GM12878 (cell line): ENCODE results near the gene CEP68. TPM values are rescaled to one million over a fixed set of nuclear protein-coding genes. Genes with fewer than 3 reads are reported as not detected.

Experiments
- ATAC-seq: fragments of 200-7000 bp; cut with Tn5 transposase; 3 replicates; pipeline ENCODE4 v1.9.1; 2020; ENCODE audit warnings: mild to moderate bottlenecking, moderate library complexity
- BruUV-seq: library from RNA; stranded (reverse); fragments of 400-500 nt; replicated peaks from 2 replicates; lab custom pipeline; 2021; lab: Mats Ljungman, UMichigan
- CTCF ChIA-PET: fragments of 300-600 bp; sonication (Branson Sonifier 250); formaldehyde crosslinking; extraction: SDS; loops from one replicate; lab custom pipeline; 2021; ENCODE audit warnings: inconsistent platforms; lab: Yijun Ruan, JAX
- POLR2A ChIA-PET: fragments of 350-600 bp; formaldehyde crosslinking; extraction: SDS; loops from one replicate; lab custom pipeline; 2021; ENCODE audit warnings: inconsistent platforms; lab: Charles Lee
- RAD21 ChIA-PET: fragments of 300-600 bp; sonication (Branson Sonifier 250); formaldehyde crosslinking; loops from one replicate; lab custom pipeline; 2023; ENCODE audit warnings: antibody characterized with exemption; ENCODE audit not compliant: unreplicated experiment; lab: Charles Lee
- SMC1A ChIA-PET: fragments of 300-600 bp; sonication (Branson Sonifier 250); formaldehyde crosslinking; loops from one replicate; lab custom pipeline; 2023; ENCODE audit not compliant: unreplicated experiment, uncharacterized antibody; lab: Charles Lee
- DNase-seq: peaks from one replicate; pipeline ENCODE4 v3.0.0-alpha.2; 2011; ENCODE audit warnings: low read depth, low spot score
- FAIRE-seq: peaks from 3 replicates; lab custom pipeline; 2011; peaks lifted over from hg19 to GRCh38; lab: Jason Lieb, UNC
- H2AFZ ChIP-seq: 2 replicates; pipeline ENCODE4 v1.6.0; 2011; ENCODE audit warnings: low read depth, low read length, control low read depth; ENCODE audit not compliant: control insufficient read depth
- H3K27ac ChIP-seq: 2 replicates; pipeline ENCODE4 v1.5.1; 2011; ENCODE audit warnings: control low read depth; ENCODE audit not compliant: control insufficient read depth, insufficient read depth
- H3K27me3 ChIP-seq, 2 experiments: replicated peaks in 1 of 2; 2 replicates each; pipeline versions ENCODE4 v1.6.0 to v1.6.1; 2011; ENCODE audit warnings: low read length in 1 of 2; ENCODE audit not compliant: control insufficient read depth in 2 of 2, insufficient read depth in 2 of 2
- H3K36me3 ChIP-seq, 2 experiments: 2 replicates each; pipeline ENCODE4 v1.5.1; 2011; ENCODE audit warnings: low read length in 1 of 2; ENCODE audit not compliant: control insufficient read depth in 2 of 2, insufficient read depth in 2 of 2
- H3K4me1 ChIP-seq: 2 replicates; pipeline ENCODE4 v1.6.1; 2011; ENCODE audit warnings: mild to moderate bottlenecking, low read length, moderate library complexity, mixed read lengths; ENCODE audit not compliant: control insufficient read depth, insufficient read depth
- H3K4me2 ChIP-seq: 2 replicates; pipeline ENCODE4 v1.6.0; 2011; ENCODE audit warnings: control low read depth; ENCODE audit not compliant: control insufficient read depth, insufficient read depth
- H3K4me3 ChIP-seq: fragments of 200-600 bp; sonication (generic); 2 replicates; pipeline ENCODE4 v1.5.1; 2016
- H3K79me2 ChIP-seq: 2 replicates; pipeline ENCODE4 v1.6.0; 2011; ENCODE audit warnings: low read length; ENCODE audit not compliant: control insufficient read depth, insufficient read depth
- H3K9ac ChIP-seq: 2 replicates; pipeline ENCODE4 v1.8.0; 2011; ENCODE audit warnings: low read length, control low read depth, mixed read lengths; ENCODE audit not compliant: control insufficient read depth, insufficient read depth
- H3K9me3 ChIP-seq: replicated peaks from 3 replicates; pipeline ENCODE4 v1.5.1; 2011; ENCODE audit warnings: mild to moderate bottlenecking, low read length; ENCODE audit not compliant: control insufficient read depth, insufficient read depth
- H4K20me1 ChIP-seq: 2 replicates; pipeline ENCODE4 v1.6.0; 2011; ENCODE audit not compliant: control insufficient read depth, insufficient read depth
- IRF4 ChIP-seq: IDR thresholded peaks from 2 replicates; pipeline ENCODE4 v1.6.1; 2011; ENCODE audit warnings: low read depth, low read length
- POLR2A ChIP-seq: IDR thresholded peaks from 2 replicates; pipeline ENCODE4 v1.6.1; 2011; ENCODE audit warnings: low read depth, mild to moderate bottlenecking, low read length
- TBL1XR1 ChIP-seq: IDR thresholded peaks from 2 replicates; pipeline ENCODE4 v1.6.1; 2012; ENCODE audit warnings: low read depth, low read length, improper control_type of control experiment
- WGBS: methylation state at CpG from one replicate; pipeline ENCODE4 v1.1.6; 2016; ENCODE audit warnings: low lambda C conversion rate; ENCODE audit not compliant: insufficient replicate concordance, insufficient coverage; ENCODE audit errors: missing lambda C conversion rate; 5-methylcytosine and 5-hydroxymethylcytosine counted together
- in situ Hi-C: fragments of 300-500 bp; cut with MboI; formaldehyde crosslinking; loops from 9 replicates; pipeline ENCODE4 v1.14.3; 2018; ENCODE audit warnings: mixed read lengths
- intact Hi-C: fragments of 100-400 bp; cut with micrococcal nuclease; formaldehyde crosslinking; loops from one replicate; pipeline ENCODE4 v1.14.2; 2022; ENCODE audit not compliant: unreplicated experiment
- polyA plus RNA-seq, 11 experiments: library from polyadenylated mRNA; depleted of rRNA in 4 of 11; unstranded in 6 of 11; stranded (reverse) in 5 of 11; fragments of >200 nt; fragmentation: Nextera tagmentation in 4 of 11; fragmentation: Illumina TruSeq in 1 of 11; extraction: Ambion mirVana in 4 of 11; extraction: Trizol in 1 of 11; gene quantifications; 1 replicate in 1 of 11; 2 replicates in 10 of 11; pipeline versions ENCODE4 v1.2.1 to v1.2.3, GENCODE V29; 2011 to 2016; ENCODE audit warnings: inconsistent platforms in 2 of 11, missing spikeins in 2 of 11, low read depth in 1 of 11
- total RNA-seq, 4 experiments: library from RNA; depleted of rRNA in 3 of 4; stranded (reverse); fragments of >200 nt in 3 of 4; fragmentation: Illumina TruSeq in 1 of 4; extraction: Trizol in 1 of 4; gene quantifications; 2 replicates each; pipeline versions ENCODE4 v1.2.1 to v1.2.3, GENCODE V29; 2013 to 2021
- TF ChIP-seq, protein P1 (sequence below): fragments of 450-650 bp; IDR thresholded peaks from 2 replicates; pipeline ENCODE4 v1.6.1; 2017; ENCODE audit warnings: antibody characterized with exemption, mild to moderate bottlenecking, moderate library complexity
- TF ChIP-seq, protein P2 (sequence below): IDR thresholded peaks from 2 replicates; pipeline ENCODE4 v1.6.1; 2011; ENCODE audit warnings: mild to moderate bottlenecking, low read depth, low read length, moderate library complexity; ENCODE audit not compliant: insufficient replicate concordance

CEP68 gene
- total and polyA plus RNA-seq, 10 of the 15 experiments (the other 5 are each of a cell fraction or from before 2014, with no cell fraction given), result 1.1 to 11.1 (median 7.4) TPM

DNA sequence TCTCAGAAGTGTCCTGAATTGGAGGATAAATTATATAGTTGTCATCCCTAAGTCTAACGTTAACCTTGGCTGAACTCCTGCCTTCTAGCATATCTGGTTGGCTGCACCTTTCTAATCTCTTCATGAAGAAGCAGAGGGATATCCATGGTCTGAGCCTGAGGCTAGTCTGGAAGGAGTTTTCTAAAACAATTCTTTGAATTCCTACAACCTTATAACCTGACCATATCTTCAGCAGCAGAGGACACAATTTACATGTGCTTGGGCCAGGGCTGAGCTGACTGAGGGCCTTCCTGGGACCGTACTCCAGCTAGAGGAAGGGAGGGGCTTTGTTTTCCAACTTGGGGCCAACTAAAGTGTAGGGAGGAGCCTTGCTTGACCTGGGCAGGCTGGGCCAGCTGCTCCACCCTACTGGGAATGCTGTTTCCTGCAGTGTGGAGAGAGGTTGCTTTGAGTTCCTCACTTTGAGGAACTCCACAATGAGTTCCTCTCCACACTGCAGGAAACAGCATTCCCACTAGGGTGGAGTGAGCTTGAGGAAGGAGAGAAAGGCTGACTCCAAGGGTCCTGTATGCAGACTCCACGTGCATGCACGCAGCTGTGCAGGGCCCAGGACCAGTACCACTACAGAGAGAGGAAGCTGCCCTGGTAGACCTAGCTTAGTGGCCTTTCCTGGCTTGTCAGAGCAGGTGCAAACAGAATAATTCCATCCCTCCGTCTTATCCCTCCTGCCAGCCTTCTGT is 19.6 kb downstream of the CEP68 start (continued):
- TF ChIP-seq, protein P1, sequence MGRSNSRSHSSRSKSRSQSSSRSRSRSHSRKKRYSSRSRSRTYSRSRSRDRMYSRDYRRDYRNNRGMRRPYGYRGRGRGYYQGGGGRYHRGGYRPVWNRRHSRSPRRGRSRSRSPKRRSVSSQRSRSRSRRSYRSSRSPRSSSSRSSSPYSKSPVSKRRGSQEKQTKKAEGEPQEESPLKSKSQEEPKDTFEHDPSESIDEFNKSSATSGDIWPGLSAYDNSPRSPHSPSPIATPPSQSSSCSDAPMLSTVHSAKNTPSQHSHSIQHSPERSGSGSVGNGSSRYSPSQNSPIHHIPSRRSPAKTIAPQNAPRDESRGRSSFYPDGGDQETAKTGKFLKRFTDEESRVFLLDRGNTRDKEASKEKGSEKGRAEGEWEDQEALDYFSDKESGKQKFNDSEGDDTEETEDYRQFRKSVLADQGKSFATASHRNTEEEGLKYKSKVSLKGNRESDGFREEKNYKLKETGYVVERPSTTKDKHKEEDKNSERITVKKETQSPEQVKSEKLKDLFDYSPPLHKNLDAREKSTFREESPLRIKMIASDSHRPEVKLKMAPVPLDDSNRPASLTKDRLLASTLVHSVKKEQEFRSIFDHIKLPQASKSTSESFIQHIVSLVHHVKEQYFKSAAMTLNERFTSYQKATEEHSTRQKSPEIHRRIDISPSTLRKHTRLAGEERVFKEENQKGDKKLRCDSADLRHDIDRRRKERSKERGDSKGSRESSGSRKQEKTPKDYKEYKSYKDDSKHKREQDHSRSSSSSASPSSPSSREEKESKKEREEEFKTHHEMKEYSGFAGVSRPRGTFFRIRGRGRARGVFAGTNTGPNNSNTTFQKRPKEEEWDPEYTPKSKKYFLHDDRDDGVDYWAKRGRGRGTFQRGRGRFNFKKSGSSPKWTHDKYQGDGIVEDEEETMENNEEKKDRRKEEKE, result no peak
- TF ChIP-seq TBL1XR1, result no peak

DNA sequence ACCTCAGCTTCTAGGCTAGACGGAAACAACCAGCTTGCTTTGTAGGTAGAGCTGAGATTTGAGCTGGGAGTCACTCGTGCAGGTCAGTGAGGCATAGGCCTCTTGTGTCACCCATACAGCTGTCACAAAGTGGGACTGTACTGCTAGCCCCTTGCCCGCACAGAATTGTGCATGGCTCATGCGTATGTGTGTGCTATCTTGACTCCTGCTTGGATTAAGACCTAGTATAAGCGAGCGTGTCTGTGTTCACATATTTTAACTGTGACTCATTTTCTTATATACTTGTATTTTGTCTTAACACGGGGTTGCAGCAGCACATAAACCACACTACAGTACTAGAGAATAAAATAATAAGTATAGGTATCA is 20.1 kb downstream of the CEP68 start:
- no peaks in the 10 kb centered on the region for H4K20me1 ChIP-seq
- H2AFZ ChIP-seq, result no peak overlapping the region
- no peak overlapping the region for H3K4me2 ChIP-seq
- BruUV-seq, result no TSS peak
- ChIA-PET SMC1A (interaction anchor here (2.3 kb wide), 1 partner anchor 11 kb away, joined by 13 read pairs; no protein-coding TSS in a partner anchor), CTCF (interaction anchor here (1.1 to 4.3 kb wide), 2 partner anchors 9 to 11 kb away, joined by 3 to 35 read pairs; no protein-coding TSS in a partner anchor), POLR2A (no interaction called here), RAD21 (interaction anchor here (0.9 to 1.4 kb wide), 2 partner anchors 11 to 93 kb away, joined by 3 to 6 read pairs; no protein-coding TSS in a partner anchor)
- in situ Hi-C loops (no loop called here), intact Hi-C loops (no loop called here)
- TF ChIP-seq POLR2A (no peak), IRF4 (no peak)
- TF ChIP-seq, protein P2, sequence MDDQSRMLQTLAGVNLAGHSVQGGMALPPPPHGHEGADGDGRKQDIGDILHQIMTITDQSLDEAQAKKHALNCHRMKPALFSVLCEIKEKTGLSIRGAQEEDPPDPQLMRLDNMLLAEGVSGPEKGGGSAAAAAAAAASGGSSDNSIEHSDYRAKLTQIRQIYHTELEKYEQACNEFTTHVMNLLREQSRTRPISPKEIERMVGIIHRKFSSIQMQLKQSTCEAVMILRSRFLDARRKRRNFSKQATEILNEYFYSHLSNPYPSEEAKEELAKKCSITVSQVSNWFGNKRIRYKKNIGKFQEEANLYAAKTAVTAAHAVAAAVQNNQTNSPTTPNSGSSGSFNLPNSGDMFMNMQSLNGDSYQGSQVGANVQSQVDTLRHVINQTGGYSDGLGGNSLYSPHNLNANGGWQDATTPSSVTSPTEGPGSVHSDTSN, result peak; percentile 34
- H3K36me3 ChIP-seq, result peaks cover 17 to 19% of the 10 kb centered on the region in 2 experiments
- DNase-seq (no peak), ATAC-seq (no peak), FAIRE-seq (no peak)
- no peak overlapping the region for H3K27ac ChIP-seq
- WGBS, result 94% methylated on average over 7 of the region's 7 CpGs
- H3K4me3 ChIP-seq, result no peak overlapping the region
- peaks cover 10% of the 10 kb centered on the region for H3K4me1 ChIP-seq
- no peaks in the 10 kb centered on the region for H3K79me2 ChIP-seq
- no peak overlapping the region for H3K9ac ChIP-seq
- no peaks in the 10 kb centered on the region for H3K9me3 ChIP-seq
- no peaks in the 10 kb centered on the region for H3K27me3 ChIP-seq
